IPS-NIHi11 (cell line): ENCODE results near the gene FBP2.
"Not testable (repeated sequence)": the region's sequence is repeated elsewhere in the genome, so short reads cannot be mapped to it uniquely, and the experiment has no call there.

Experiments
- DNase-seq: peaks from one replicate; pipeline ENCODE4 v3.0.0; 2012; ENCODE audit warnings: mixed read lengths, low spot score

The FBP2 gene

GRCh38 chr9:94606646-94607422, 13.2 kb upstream of the FBP2 start:
- DNase-seq, result no peak

- peak; percentile 93 for DNase-seq
Measured at GRCh38 chr9:94603259-94604160, 9.9 kb upstream of the FBP2 start.

GRCh38 chr9:94602666-94603065, 9.0 kb upstream of the FBP2 start:
- no peak for DNase-seq

GRCh38 chr9:94600715-94601114, 7.1 kb upstream of the FBP2 start:
- no peak for DNase-seq

- no peak for DNase-seq
Measured at GRCh38 chr9:94600258-94600657, 6.6 kb upstream of the FBP2 start.

GRCh38 chr9:94599102-94599501, 5.5 kb upstream of the FBP2 start:
- DNase-seq, result no peak

GRCh38 chr9:94592683-94593082, 941 bp downstream of the FBP2 start:
- not testable (repeated sequence) for DNase-seq

GRCh38 chr9:94591876-94592275, 1.7 kb downstream of the FBP2 start:
- DNase-seq, result no peak

- DNase-seq, result not testable (repeated sequence)
Measured at GRCh38 chr9:94591046-94591545, 2.5 kb downstream of the FBP2 start.

- no peak for DNase-seq
Measured at GRCh38 chr9:94588681-94589080, 4.9 kb downstream of the FBP2 start.

- no peak for DNase-seq
Measured at GRCh38 chr9:94586814-94587213, 6.8 kb downstream of the FBP2 start.

- no peak for DNase-seq
Measured at GRCh38 chr9:94586316-94586715, 7.3 kb downstream of the FBP2 start.

GRCh38 chr9:94584555-94584954, 9.1 kb downstream of the FBP2 start:
- no peak for DNase-seq

- no peak for DNase-seq
Measured at GRCh38 chr9:94581728-94582127, 11.9 kb downstream of the FBP2 start.

- DNase-seq, result no peak
Measured at GRCh38 chr9:94577571-94577970, 16.1 kb downstream of the FBP2 start.

- DNase-seq, result no peak
Measured at GRCh38 chr9:94577036-94577435, 16.6 kb downstream of the FBP2 start.

GRCh38 chr9:94576131-94576530, 17.5 kb downstream of the FBP2 start:
- DNase-seq, result no peak

- DNase-seq, result no peak
Measured at GRCh38 chr9:94568972-94569712, 24.5 kb downstream of the FBP2 start.

- DNase-seq, result no peak
Measured at GRCh38 chr9:94568250-94568889, 25.3 kb downstream of the FBP2 start.

GRCh38 chr9:94567271-94567670, 26.4 kb downstream of the FBP2 start:
- no peak for DNase-seq

GRCh38 chr9:94566550-94566949, 27.1 kb downstream of the FBP2 start:
- DNase-seq, result no peak

- not testable (repeated sequence) for DNase-seq
Measured at GRCh38 chr9:94564279-94564678, 29.3 kb downstream of the FBP2 start.
